Measurements from ENCODE around the gene TNFRSF19.

The TNFRSF19 gene

GRCh38 chr13:23642110-23642509, 71.9 kb downstream of the TNFRSF19 start:
- Mint-ChIP-seq H3K27me3 (ENCODE audit: low read depth) (no peaks in the 10 kb centered on the region), H3K9me3 (no peaks in the 10 kb centered on the region), H3K4me3 (no peak overlapping the region), H3K27ac (peak overlapping the region; percentile 77 to 89 (median 85)), H3K4me1 (peaks cover 78% of the 10 kb centered on the region), H3K36me3 (ENCODE audit: low read depth) (peaks cover 29% of the 10 kb centered on the region)
- no peak for TF ChIP-seq CTCF (IDR thresholded peaks at IDR 0.05; ENCODE audit: unreplicated experiment in 3 of 3)

- peaks cover 64% of the 10 kb centered on the region for H3K4me1 Mint-ChIP-seq
- H3K4me3 Mint-ChIP-seq = peak overlapping the region in 1 of 3 experiments; percentile 18
- peak overlapping the region; percentile 77 to 89 (median 85) for H3K27ac Mint-ChIP-seq
- peaks cover 37% of the 10 kb centered on the region for H3K36me3 Mint-ChIP-seq (ENCODE audit: low read depth)
- TF ChIP-seq CTCF (IDR thresholded peaks at IDR 0.05; ENCODE audit: unreplicated experiment in 3 of 3) = no peak
- H3K9me3 Mint-ChIP-seq = peaks cover 2% of the 10 kb centered on the region
- no peaks in the 10 kb centered on the region for H3K27me3 Mint-ChIP-seq (ENCODE audit: low read depth)
Observed at GRCh38 chr13:23643338-23644125, 73.3 kb downstream of the TNFRSF19 start.

- Mint-ChIP-seq H3K9me3 (peaks cover 7% of the 10 kb centered on the region), H3K27ac (peak overlapping the region; percentile 64 to 89 (median 85)), H3K27me3 (ENCODE audit: low read depth) (no peaks in the 10 kb centered on the region), H3K4me1 (peaks cover 60% of the 10 kb centered on the region), H3K36me3 (ENCODE audit: low read depth) (peaks cover 41% of the 10 kb centered on the region), H3K4me3 (no peak overlapping the region)
- TF ChIP-seq CTCF (IDR thresholded peaks at IDR 0.05; ENCODE audit: unreplicated experiment in 3 of 3) = no peak
Observed at GRCh38 chr13:23644126-23644419, 73.9 kb downstream of the TNFRSF19 start.

- Mint-ChIP-seq H3K27me3 (ENCODE audit: low read depth) (no peaks in the 10 kb centered on the region), H3K36me3 (ENCODE audit: low read depth) (peaks cover 45% of the 10 kb centered on the region), H3K27ac (peak overlapping the region; percentile 64 to 89 (median 85)), H3K4me1 (peaks cover 56% of the 10 kb centered on the region), H3K9me3 (peaks cover 11% of the 10 kb centered on the region), H3K4me3 (peak overlapping the region in 1 of 3 experiments; percentile 14)
- TF ChIP-seq CTCF (IDR thresholded peaks at IDR 0.05; ENCODE audit: unreplicated experiment in 3 of 3) = no peak
Observed at GRCh38 chr13:23644527-23645138, 74.4 kb downstream of the TNFRSF19 start.

GRCh38 chr13:23645851-23646250, 75.6 kb downstream of the TNFRSF19 start:
- Mint-ChIP-seq H3K9me3 (peaks cover 14% of the 10 kb centered on the region), H3K4me3 (no peak overlapping the region), H3K27ac (peak overlapping the region in 1 of 3 experiments; percentile 47), H3K36me3 (ENCODE audit: low read depth) (peaks cover 50% of the 10 kb centered on the region), H3K27me3 (ENCODE audit: low read depth) (no peaks in the 10 kb centered on the region), H3K4me1 (peaks cover 46% of the 10 kb centered on the region)
- no peak for TF ChIP-seq CTCF (IDR thresholded peaks at IDR 0.05; ENCODE audit: unreplicated experiment in 3 of 3)
